OCI-LY1 (cell line): ENCODE data around the gene PCDHGA12.

ENCODE experiments used
- H2AFZ ChIP-seq: fragments of 200-600 bp; sonication (generic), shearing (Covaris generic); 2 replicates; pipeline ENCODE4 v1.6.0; 2014; ENCODE audit warnings: antibody characterized with exemption, mild to moderate bottlenecking, low read length
- H3F3A ChIP-seq: fragments of 200-600 bp; sonication (generic), shearing (Covaris generic); 2 replicates; pipeline ENCODE4 v1.6.0; 2014; ENCODE audit warnings: mild to moderate bottlenecking, antibody characterized with exemption, low read length, moderate library complexity; ENCODE audit not compliant: insufficient read depth
- H3K27ac ChIP-seq: fragments of 200-600 bp; sonication (generic); 2 replicates; pipeline ENCODE4 v1.5.1; 2014; ENCODE audit warnings: low read length, mixed run types, mild to moderate bottlenecking, low read depth; ENCODE audit not compliant: poor library complexity, severe bottlenecking
- H3K27me3 ChIP-seq: fragments of 200-600 bp; sonication (generic); 2 replicates; pipeline ENCODE4 v1.6.0; 2014; ENCODE audit warnings: antibody characterized with exemption, mild to moderate bottlenecking, low read length, moderate library complexity; ENCODE audit not compliant: insufficient read depth
- H3K36me3 ChIP-seq: fragments of 200-600 bp; sonication (generic); 2 replicates; pipeline ENCODE4 v1.6.1; 2014; ENCODE audit warnings: mild to moderate bottlenecking, antibody characterized with exemption, low read length, moderate library complexity, mixed read lengths; ENCODE audit not compliant: insufficient read depth
- H3K4me1 ChIP-seq: fragments of 200-600 bp; sonication (generic); 2 replicates; pipeline ENCODE4 v1.5.1; 2014; ENCODE audit warnings: mild to moderate bottlenecking, low read length, moderate library complexity; ENCODE audit not compliant: insufficient read depth, severe bottlenecking
- H3K4me2 ChIP-seq: fragments of 200-600 bp; sonication (generic), shearing (Covaris generic); 2 replicates; pipeline ENCODE4 v1.6.1; 2014; ENCODE audit warnings: low read length
- H3K4me3 ChIP-seq: fragments of 200-600 bp; sonication (generic); 2 replicates; pipeline ENCODE4 v1.5.1; 2014; ENCODE audit warnings: low read length, low read depth, mild to moderate bottlenecking, mixed read lengths; ENCODE audit not compliant: poor library complexity, severe bottlenecking
- H3K79me2 ChIP-seq: fragments of 200-600 bp; shearing (Covaris generic); 2 replicates; pipeline ENCODE4 v1.6.1; 2016; ENCODE audit warnings: mixed run types, low read length, mixed read lengths; ENCODE audit not compliant: insufficient read depth
- H3K9ac ChIP-seq: fragments of 200-600 bp; sonication (generic), shearing (Covaris generic); 2 replicates; pipeline ENCODE4 v1.6.1; 2014; ENCODE audit warnings: mild to moderate bottlenecking, low read length, mixed read lengths
- H3K9me2 ChIP-seq: fragments of 200-600 bp; sonication (generic), shearing (Covaris generic); 2 replicates; pipeline ENCODE4 v1.6.1; 2014; ENCODE audit warnings: low read depth, mild to moderate bottlenecking, low read length, mixed read lengths
- H3K9me3 ChIP-seq: fragments of 200-600 bp; shearing (Covaris generic); 2 replicates; pipeline ENCODE4 v1.6.1; 2014; ENCODE audit warnings: low read length, mixed read lengths
- H4K20me1 ChIP-seq: fragments of 200-600 bp; sonication (generic), shearing (Covaris generic); 2 replicates; pipeline ENCODE4 v1.6.0; 2016; ENCODE audit warnings: mild to moderate bottlenecking, low read length; ENCODE audit not compliant: insufficient read depth
- CTCF ChIP-seq: fragments of 200-600 bp; sonication (generic), shearing (Covaris generic); IDR thresholded peaks from 2 replicates; pipeline ENCODE4 v1.5.1; 2017; ENCODE audit warnings: mild to moderate bottlenecking, antibody characterized with exemption, low read length, moderate library complexity, mixed read lengths
- EZH2 ChIP-seq: fragments of 200-600 bp; sonication (generic), shearing (Covaris generic); IDR thresholded peaks from 2 replicates; pipeline ENCODE4 v1.8.0; 2017; ENCODE audit warnings: borderline replicate concordance, mixed run types, mild to moderate bottlenecking, antibody characterized with exemption, low read length, moderate library complexity, mixed read lengths

Gene PCDHGA12

GRCh38 chr5:141440341-141440740 lies 10.0 kb downstream of the PCDHGA12 start:
- Histone ChIP-seq H3K27ac (no peak overlapping the region), H3F3A (no peaks in the 10 kb centered on the region), H3K36me3 (no peaks in the 10 kb centered on the region), H2AFZ (no peak overlapping the region), H3K9ac (no peak overlapping the region), H3K9me2 (no peaks in the 10 kb centered on the region), H4K20me1 (no peaks in the 10 kb centered on the region), H3K9me3 (peaks cover 6% of the 10 kb centered on the region; the same call in 1 of the 2 replicates), H3K4me2 (no peak overlapping the region), H3K79me2 (no peaks in the 10 kb centered on the region), H3K4me1 (no peaks in the 10 kb centered on the region), H3K27me3 (no peaks in the 10 kb centered on the region), H3K4me3 (no peak overlapping the region)
- TF ChIP-seq CTCF (no peak), EZH2 (no peak)

- no peak overlapping the region for H3K4me2 ChIP-seq
Observed at GRCh38 chr5:141441571-141442170, 11.4 kb downstream of the PCDHGA12 start.

GRCh38 chr5:141465351-141465750 lies 35.0 kb downstream of the PCDHGA12 start:
- TF ChIP-seq EZH2 (no peak), CTCF (no peak)
- H3F3A ChIP-seq, result no peaks in the 10 kb centered on the region
- H3K4me1 ChIP-seq, result no peaks in the 10 kb centered on the region
- H3K9me2 ChIP-seq, result no peaks in the 10 kb centered on the region
- no peak overlapping the region for H2AFZ ChIP-seq
- H3K27ac ChIP-seq, result no peak overlapping the region
- no peak overlapping the region for H3K4me2 ChIP-seq
- no peak overlapping the region for H3K9ac ChIP-seq
- no peaks in the 10 kb centered on the region for H4K20me1 ChIP-seq
- H3K79me2 ChIP-seq, result no peaks in the 10 kb centered on the region
- H3K4me3 ChIP-seq, result no peak overlapping the region
- no peaks in the 10 kb centered on the region for H3K9me3 ChIP-seq
- no peaks in the 10 kb centered on the region for H3K27me3 ChIP-seq
- H3K36me3 ChIP-seq, result no peaks in the 10 kb centered on the region

More at GRCh38 chr5:141441571-141442170, 11.4 kb downstream of the PCDHGA12 start:
- Histone ChIP-seq H4K20me1 (no peaks in the 10 kb centered on the region), H3K4me3 (no peak overlapping the region), H3K79me2 (no peaks in the 10 kb centered on the region), H3K27me3 (no peaks in the 10 kb centered on the region), H3K4me1 (no peaks in the 10 kb centered on the region), H3K27ac (no peak overlapping the region), H2AFZ (no peak overlapping the region), H3K9me3 (no peaks in the 10 kb centered on the region), H3K36me3 (no peaks in the 10 kb centered on the region), H3K9ac (no peak overlapping the region), H3K9me2 (no peaks in the 10 kb centered on the region), H3F3A (no peaks in the 10 kb centered on the region)
- TF ChIP-seq CTCF (no peak), EZH2 (no peak)
